K562 (cell line): Measurements from ENCODE around the gene SUFU. TPM values are rescaled to one million over a fixed set of nuclear protein-coding genes. Genes with fewer than 3 reads are reported as not detected.

ENCODE experiments used
- BRCA1 ChIP-seq, 2 experiments: fragments of 450-650 bp in 1 of 2; sonication (generic) in 1 of 2; formaldehyde crosslinking in 1 of 2; IDR thresholded peaks; 2 replicates each; pipeline versions ENCODE4 v1.5.0 to v1.6.1; 2017 to 2020; ENCODE audit warnings: mild to moderate bottlenecking in 1 of 2, missing genetic modification reagents in 1 of 2
- CBFA2T2 ChIP-seq: fragments of 450-650 bp; conservative IDR thresholded peaks from 2 replicates; pipeline ENCODE4 v1.6.1; 2017; ENCODE audit warnings: mild to moderate bottlenecking
- CHD4 ChIP-seq: fragments of 200-600 bp; sonication (generic); IDR thresholded peaks from 3 replicates; pipeline ENCODE4 v1.6.1; 2012; ENCODE audit warnings: low read depth, mild to moderate bottlenecking, mixed read lengths, low read length, inconsistent platforms; ENCODE audit not compliant: insufficient read depth, insufficient replicate concordance, poor library complexity, severe bottlenecking
- CREB1 ChIP-seq, 2 experiments: sonication (generic) in 1 of 2; formaldehyde crosslinking in 1 of 2; IDR thresholded peaks; 2 replicates each; pipeline versions ENCODE4 v1.6.1 to v1.8.0; 2012 to 2022; ENCODE audit warnings: inconsistent platforms in 1 of 2, mild to moderate bottlenecking in 1 of 2, missing genetic modification reagents in 1 of 2, moderate library complexity in 1 of 2
- ELF1 ChIP-seq: fragments of 200-800 bp; sonication (Bioruptor generic); IDR thresholded peaks from 2 replicates; pipeline ENCODE4 v1.6.1; 2016; ENCODE audit warnings: missing genetic modification characterization, missing compliant biosample characterization
- EP400 ChIP-seq: fragments of 450-650 bp; IDR thresholded peaks from 2 replicates; pipeline ENCODE4 v1.6.1; 2017; ENCODE audit warnings: antibody characterized with exemption, mild to moderate bottlenecking, moderate library complexity
- FOXK1 ChIP-seq: sonication (generic); formaldehyde crosslinking; IDR thresholded peaks from 2 replicates; pipeline ENCODE4 v1.8.0; 2022; ENCODE audit warnings: missing genetic modification reagents, mild to moderate bottlenecking, borderline replicate concordance
- HOXB6 ChIP-seq: fragments of 250-450 bp; sonication (Bioruptor Pico); IDR thresholded peaks from 2 replicates; pipeline ENCODE4 v1.5.1; 2022; ENCODE audit warnings: mild to moderate bottlenecking, borderline replicate concordance
- NEUROD1 ChIP-seq: fragments of 150-350 bp; IDR thresholded peaks from 2 replicates; pipeline ENCODE4 v1.6.1; 2014; ENCODE audit warnings: borderline replicate concordance, low read length, low read depth; ENCODE audit not compliant: partially characterized antibody
- NFIC ChIP-seq: fragments of 450-650 bp; IDR thresholded peaks from 2 replicates; pipeline ENCODE4 v1.6.1; 2017; ENCODE audit warnings: mild to moderate bottlenecking, inconsistent platforms
- NFXL1 ChIP-seq: fragments of 450-650 bp; formaldehyde crosslinking; IDR thresholded peaks from 2 replicates; pipeline ENCODE4 v1.4.0; 2021; ENCODE audit warnings: mild to moderate bottlenecking
- POLR2A ChIP-seq: fragments of 450-650 bp; conservative IDR thresholded peaks from 2 replicates; pipeline ENCODE4 v1.6.1; 2016
- PRMT5 ChIP-seq: sonication (generic); formaldehyde crosslinking; IDR thresholded peaks from 2 replicates; pipeline ENCODE4 v1.5.0; 2020; ENCODE audit warnings: missing genetic modification reagents
- SAFB ChIP-seq: fragments of 200-400 bp; formaldehyde crosslinking; IDR thresholded peaks from 2 replicates; pipeline ENCODE4 v1.6.1; 2017; ENCODE audit warnings: low read depth, low read length, borderline replicate concordance
- SP2 ChIP-seq: IDR thresholded peaks from 2 replicates; pipeline ENCODE4 v1.6.1; 2011; ENCODE audit warnings: mild to moderate bottlenecking, low read depth, low read length, moderate library complexity; ENCODE audit not compliant: poor library complexity, severe bottlenecking; ENCODE audit errors: extremely low read depth
- ZBTB40 ChIP-seq, 2 experiments: fragments of 450-650 bp in 1 of 2; sonication (generic) in 1 of 2; formaldehyde crosslinking in 1 of 2; IDR thresholded peaks; 2 replicates each; pipeline versions ENCODE4 v1.7.1 to v1.9.0; 2016 to 2022; ENCODE audit warnings: inconsistent platforms in 1 of 2, mild to moderate bottlenecking in 1 of 2, missing genetic modification reagents in 1 of 2
- ZNF41 ChIP-seq: fragments of 250-450 bp; sonication (Bioruptor Pico); conservative IDR thresholded peaks from 2 replicates; pipeline ENCODE4 v1.4.0; 2020; ENCODE audit warnings: mild to moderate bottlenecking
- polyA plus RNA-seq, 8 experiments: library from polyadenylated mRNA; depleted of rRNA in 4 of 8; stranded (reverse) in 5 of 8; unstranded in 3 of 8; fragments of >200 nt; fragmentation: Nextera tagmentation in 2 of 8; fragmentation: Illumina TruSeq in 1 of 8; extraction: Ambion mirVana in 2 of 8; extraction: Trizol in 1 of 8; gene quantifications; 2 replicates each; pipeline versions ENCODE4 v1.2.1 to v1.2.3, GENCODE V29; 2011 to 2014; ENCODE audit warnings: inconsistent platforms in 1 of 8, missing spikeins in 1 of 8
- total RNA-seq, 7 experiments: library from RNA; depleted of rRNA in 6 of 7; stranded (reverse); fragments of >200 nt in 6 of 7; fragmentation: Illumina TruSeq in 2 of 7; extraction: Trizol in 2 of 7; gene quantifications; 2 replicates each; pipeline versions ENCODE4 v1.2.1 to v1.2.3, GENCODE V29; 2011 to 2021; ENCODE audit warnings: low replicate concordance in 1 of 7

SUFU gene
- total and polyA plus RNA-seq, 9 of the 15 experiments (the other 6 are each of a cell fraction or from before 2014, with no cell fraction given), result 0.59 to 6.3 (median 0.82) TPM

GRCh38 chr10:102467971-102468438 is 35.8 kb upstream of the SUFU start (continued):
- no peak for TF ChIP-seq ZBTB40 (IDR thresholded peaks at IDR 0.05)
- no peak for TF ChIP-seq ZBTB40 (CRISPR knock-in tag; IDR thresholded peaks at IDR 0.05)
- TF ChIP-seq PRMT5, result no peak
- no peak for TF ChIP-seq HOXB6 (CRISPR knock-in tag)
- 0 out of 2 replicates have a peak, but pooled peaks have one; percentile 36 for TF ChIP-seq ELF1 (tag)
- TF ChIP-seq CHD4, result no peak
- TF ChIP-seq FOXK1 (CRISPR knock-in tag), result no peak
- TF ChIP-seq CBFA2T2, result no peak
- no peak for TF ChIP-seq BRCA1 (IDR thresholded peaks at IDR 0.05)
- no peak for TF ChIP-seq BRCA1 (CRISPR knock-in tag; IDR thresholded peaks at IDR 0.05)
- TF ChIP-seq NFIC, result 0 out of 2 replicates have a peak, but pooled peaks have one; percentile 15
- no peak for TF ChIP-seq NEUROD1
- TF ChIP-seq POLR2A, result no peak
- TF ChIP-seq SAFB, result no peak
- no peak for TF ChIP-seq ZNF41 (CRISPR knock-in tag)
- TF ChIP-seq NFXL1 (CRISPR knock-in tag), result no peak
- TF ChIP-seq CREB1 (IDR thresholded peaks at IDR 0.05), result no peak
- TF ChIP-seq CREB1 (CRISPR knock-in tag; IDR thresholded peaks at IDR 0.05), result no peak
- TF ChIP-seq EP400, result 0 out of 2 replicates have a peak, but pooled peaks have one; percentile 16
- TF ChIP-seq SP2, result no peak
